Lung (tissue), 12 donors: Measurements from ENCODE around the gene TCOF1. TPM values are rescaled to one million over a fixed set of nuclear protein-coding genes. Genes with fewer than 3 reads are reported as not detected.

Experiments
- ATAC-seq: fragments of 200-7000 bp; cut with Tn5 transposase; one replicate; pipeline ENCODE4 v1.9.1; 2020; ENCODE audit warnings: moderate number of reproducible peaks; ENCODE audit not compliant: insufficient read depth, low FRiP score
- DNase-seq, 3 donors: peaks; one replicate each; pipeline ENCODE4 v3.0.0-alpha.2; 2013 to 2017
- H3K27ac ChIP-seq, 2 donors: one replicate each; pipeline ENCODE4 v1.5.1; 2013; ENCODE audit warnings: mild to moderate bottlenecking in 2 of 2, moderate library complexity in 2 of 2, control low read depth in 1 of 2, inconsistent platforms in 1 of 2, low read depth in 1 of 2, low read length in 1 of 2
- H3K27me3 ChIP-seq, 3 donors: one replicate each; pipeline ENCODE4 v1.5.1; 2013; ENCODE audit warnings: low read length in 2 of 3; ENCODE audit not compliant: control insufficient read depth in 3 of 3, insufficient read depth in 3 of 3
- H3K36me3 ChIP-seq, 4 donors: one replicate each; pipeline ENCODE4 v1.5.1; 2013; ENCODE audit warnings: low read length in 4 of 4, mild to moderate bottlenecking in 1 of 4, moderate library complexity in 1 of 4; ENCODE audit not compliant: control insufficient read depth in 4 of 4, insufficient read depth in 4 of 4
- H3K4me1 ChIP-seq, 5 donors: one replicate each; pipeline ENCODE4 v1.5.1; 2013; ENCODE audit warnings: low read length in 5 of 5, mild to moderate bottlenecking in 2 of 5, moderate library complexity in 1 of 5; ENCODE audit not compliant: control insufficient read depth in 5 of 5, insufficient read depth in 5 of 5
- H3K4me3 ChIP-seq: one replicate; pipeline ENCODE4 v1.5.1; 2013; ENCODE audit warnings: mild to moderate bottlenecking, control low read depth, moderate library complexity
- H3K9ac ChIP-seq, 2 donors: one replicate each; pipeline ENCODE4 v1.5.1; 2013; ENCODE audit warnings: low read length in 2 of 2, control low read depth in 1 of 2; ENCODE audit not compliant: insufficient read depth in 1 of 2
- H3K9me3 ChIP-seq, 4 donors: one replicate each; pipeline ENCODE4 v1.5.1; 2013; ENCODE audit warnings: low read length in 3 of 4, mild to moderate bottlenecking in 1 of 4, moderate library complexity in 1 of 4; ENCODE audit not compliant: control insufficient read depth in 4 of 4, insufficient read depth in 3 of 4
- CTCF ChIP-seq: IDR thresholded peaks from 2 replicates; pipeline ENCODE4 v1.5.1; 2012; ENCODE audit warnings: mild to moderate bottlenecking; ENCODE audit errors: control extremely low read depth, extremely low read depth
- WGBS, 2 donors: extraction: QIAGEN DNeasy Blood & Tissue Kit; methylation state at CpG; one replicate each; pipeline ENCODE4 v1.1.7; 2013; 5-methylcytosine and 5-hydroxymethylcytosine counted together
- polyA plus RNA-seq, 2 donors: library from polyadenylated mRNA; stranded (reverse); fragments of 200-250 nt; gene quantifications; one replicate each; pipeline ENCODE4 v1.2.1, GENCODE V29; 2013
- total RNA-seq, 2 donors: library from RNA; depleted of rRNA in 1 of 2; stranded (reverse); fragments of >200 nt in 1 of 2; gene quantifications; one replicate each; pipeline ENCODE4 v1.2.1, GENCODE V29; 2014 to 2021
- donor health status: control.
- donor health status: control.
- donor health status: Bipolar disorder and iron deficiency.
- donor health status: healthy.
- donor health status: DM: yes; HTN: yes; CAD: no.

TCOF1 gene
- total and polyA plus RNA-seq, 4 donors, result 13.3 to 25.3 (median 15.9) TPM

GRCh38 chr5:150341331-150341730, 16.2 kb upstream of the TCOF1 start:
- Histone ChIP-seq H3K27ac (no peak overlapping the region), H3K27me3 (no peaks in the 10 kb centered on the region), H3K4me3 (no peak overlapping the region), H3K9ac (no peak overlapping the region), H3K36me3 (no peaks in the 10 kb centered on the region), H3K9me3 (no peaks in the 10 kb centered on the region), H3K4me1 (peaks cover 0 to 8% (median 0%) of the 10 kb centered on the region in 5 donors)
- WGBS, 2 donors, result 86 to 90% methylated on average over 4 of the region's 4 CpGs
- no peak for ATAC-seq
- no peak for DNase-seq
- no peak for TF ChIP-seq CTCF

- no peak for ATAC-seq
- no peaks in the 10 kb centered on the region for H3K36me3 ChIP-seq
- H3K9me3 ChIP-seq, result no peaks in the 10 kb centered on the region
- no peak for TF ChIP-seq CTCF
- no peaks in the 10 kb centered on the region for H3K27me3 ChIP-seq
- WGBS, 2 donors, result 97 to 100% methylated on average over 1 of the region's 1 CpG
- H3K27ac ChIP-seq, result no peak overlapping the region
- DNase-seq, result no peak
- H3K4me1 ChIP-seq, result peaks cover 0 to 8% (median 0%) of the 10 kb centered on the region in 5 donors
- no peak overlapping the region for H3K4me3 ChIP-seq
- H3K9ac ChIP-seq, result no peak overlapping the region
Observed at GRCh38 chr5:150341989-150342388, 15.5 kb upstream of the TCOF1 start.

- H3K4me1 ChIP-seq, result peaks cover 0 to 11% (median 0%) of the 10 kb centered on the region in 5 donors
- no peak overlapping the region for H3K9ac ChIP-seq
- WGBS, 2 donors, result 81 to 88% methylated on average over 5 of the region's 5 CpGs
- no peaks in the 10 kb centered on the region for H3K27me3 ChIP-seq
- no peak overlapping the region for H3K27ac ChIP-seq
- no peak for TF ChIP-seq CTCF
- H3K36me3 ChIP-seq, result no peaks in the 10 kb centered on the region
- DNase-seq, result no peak
- ATAC-seq, result no peak
- no peaks in the 10 kb centered on the region for H3K9me3 ChIP-seq
- no peak overlapping the region for H3K4me3 ChIP-seq
Observed at GRCh38 chr5:150342583-150342982, 14.9 kb upstream of the TCOF1 start.

GRCh38 chr5:150343994-150344631, 13.4 kb upstream of the TCOF1 start:
- no peak overlapping the region for H3K9ac ChIP-seq
- no peak for TF ChIP-seq CTCF
- no peak overlapping the region for H3K27ac ChIP-seq
- no peaks in the 10 kb centered on the region for H3K27me3 ChIP-seq
- WGBS, 2 donors, result 80 to 81% methylated on average over 7 of the region's 7 CpGs
- peaks cover 0 to 12% (median 0%) of the 10 kb centered on the region in 5 donors for H3K4me1 ChIP-seq
- H3K4me3 ChIP-seq, result no peak overlapping the region
- no peak for ATAC-seq
- H3K9me3 ChIP-seq, result no peaks in the 10 kb centered on the region
- no peaks in the 10 kb centered on the region for H3K36me3 ChIP-seq
- DNase-seq, result no peak
